ENCODE data around the gene MACC1.

Gene MACC1

DNA sequence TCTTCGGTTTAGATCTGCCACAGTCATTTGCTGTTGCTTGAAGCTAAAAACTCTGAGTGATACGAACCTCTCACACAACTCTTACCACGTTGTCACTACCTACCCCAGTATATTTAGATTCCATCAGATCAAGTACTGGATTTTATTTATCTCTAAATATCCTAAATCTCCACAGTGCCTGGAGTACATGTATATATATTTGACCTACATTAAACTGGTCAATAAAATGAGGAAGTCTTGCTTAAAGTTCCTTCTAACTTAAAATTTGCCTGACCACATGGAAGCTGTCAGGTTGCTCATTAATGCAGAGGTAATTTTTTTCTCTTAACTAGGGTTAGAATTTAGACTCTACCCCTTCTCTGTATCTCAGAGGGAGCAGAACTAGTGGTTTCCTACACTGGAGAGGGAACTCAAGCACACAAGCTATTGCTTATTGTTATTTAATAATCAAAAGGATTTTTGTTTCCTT lies 3.1 kb upstream of the MACC1 start:
- ChIA-PET POLR2A (interaction anchor here (0.8 to 3.7 kb wide), 7 partner anchors 12 to 110 kb away, joined by 3 to 45 read pairs (median 5); partner anchors contain the start of gene ITGB8), CTCF (interaction anchor here (0.7 to 8.1 kb wide), 13 partner anchors 11 to 238 kb away, joined by 3 to 85 read pairs (median 5); no protein-coding TSS in a partner anchor)
- no peak for DNase-seq (ENCODE audit: extremely low spot score)

DNA sequence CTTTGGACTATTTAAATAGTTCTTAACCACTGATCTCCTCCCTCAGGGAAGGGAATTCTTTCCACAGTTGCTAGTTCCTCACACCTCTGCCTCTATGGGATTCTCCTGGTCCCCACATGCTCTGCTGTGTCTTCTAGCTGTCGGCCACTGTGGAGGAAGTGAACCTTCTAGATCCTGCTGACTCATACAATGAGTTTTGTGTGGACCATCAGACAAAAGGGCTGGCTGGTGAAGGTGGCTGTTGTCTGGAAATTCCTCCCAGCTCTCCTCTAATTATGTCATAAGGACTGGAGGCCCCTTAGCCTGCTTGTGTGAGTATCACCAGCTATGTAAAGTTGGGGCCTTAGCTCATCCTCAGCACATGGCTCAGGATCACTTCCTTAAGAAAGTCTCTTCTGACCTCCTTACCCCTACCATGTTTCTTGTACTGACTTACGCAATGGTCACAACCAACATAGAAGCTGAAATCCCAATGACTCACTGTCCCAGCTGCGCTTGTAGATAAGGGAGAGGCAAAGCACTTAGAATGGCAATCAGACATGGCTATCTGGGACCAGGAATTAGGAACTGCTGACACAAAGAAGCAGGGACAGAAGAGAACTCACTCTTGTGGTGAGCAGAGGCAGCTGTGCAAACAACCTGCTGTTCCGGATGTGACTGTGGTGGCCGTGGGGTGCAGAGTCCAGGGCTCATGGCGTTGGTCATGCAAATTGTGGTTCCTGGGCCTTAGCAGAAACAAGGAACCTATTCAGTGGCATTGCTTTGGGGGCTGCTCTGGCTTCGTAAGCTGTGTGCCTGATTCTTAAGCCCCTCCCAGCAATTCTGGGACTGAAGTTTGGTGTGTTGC lies 2.5 kb upstream of the MACC1 start:
- DNase-seq (ENCODE audit: extremely low spot score) = peak; percentile 54
- ChIA-PET POLR2A (interaction anchor here (0.8 to 3.7 kb wide), 8 partner anchors 13 to 111 kb away, joined by 3 to 45 read pairs (median 5); partner anchors contain the start of gene ITGB8), CTCF (interaction anchor here (0.7 to 8.1 kb wide), 17 partner anchors 12 to 237 kb away, joined by 3 to 85 read pairs (median 5); no protein-coding TSS in a partner anchor)
- TF ChIP-seq, protein P1, sequence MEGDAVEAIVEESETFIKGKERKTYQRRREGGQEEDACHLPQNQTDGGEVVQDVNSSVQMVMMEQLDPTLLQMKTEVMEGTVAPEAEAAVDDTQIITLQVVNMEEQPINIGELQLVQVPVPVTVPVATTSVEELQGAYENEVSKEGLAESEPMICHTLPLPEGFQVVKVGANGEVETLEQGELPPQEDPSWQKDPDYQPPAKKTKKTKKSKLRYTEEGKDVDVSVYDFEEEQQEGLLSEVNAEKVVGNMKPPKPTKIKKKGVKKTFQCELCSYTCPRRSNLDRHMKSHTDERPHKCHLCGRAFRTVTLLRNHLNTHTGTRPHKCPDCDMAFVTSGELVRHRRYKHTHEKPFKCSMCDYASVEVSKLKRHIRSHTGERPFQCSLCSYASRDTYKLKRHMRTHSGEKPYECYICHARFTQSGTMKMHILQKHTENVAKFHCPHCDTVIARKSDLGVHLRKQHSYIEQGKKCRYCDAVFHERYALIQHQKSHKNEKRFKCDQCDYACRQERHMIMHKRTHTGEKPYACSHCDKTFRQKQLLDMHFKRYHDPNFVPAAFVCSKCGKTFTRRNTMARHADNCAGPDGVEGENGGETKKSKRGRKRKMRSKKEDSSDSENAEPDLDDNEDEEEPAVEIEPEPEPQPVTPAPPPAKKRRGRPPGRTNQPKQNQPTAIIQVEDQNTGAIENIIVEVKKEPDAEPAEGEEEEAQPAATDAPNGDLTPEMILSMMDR (IDR thresholded peaks at IDR 0.05; ENCODE audit: control extremely low read depth, extremely low read depth, low read depth, missing control alignments) = no peak

More for the DNA sequence above, 3.1 kb upstream of the MACC1 start:
- TF ChIP-seq, protein P1 (IDR thresholded peaks at IDR 0.05; ENCODE audit: control extremely low read depth, extremely low read depth, low read depth, missing control alignments) = no peak

DNA sequence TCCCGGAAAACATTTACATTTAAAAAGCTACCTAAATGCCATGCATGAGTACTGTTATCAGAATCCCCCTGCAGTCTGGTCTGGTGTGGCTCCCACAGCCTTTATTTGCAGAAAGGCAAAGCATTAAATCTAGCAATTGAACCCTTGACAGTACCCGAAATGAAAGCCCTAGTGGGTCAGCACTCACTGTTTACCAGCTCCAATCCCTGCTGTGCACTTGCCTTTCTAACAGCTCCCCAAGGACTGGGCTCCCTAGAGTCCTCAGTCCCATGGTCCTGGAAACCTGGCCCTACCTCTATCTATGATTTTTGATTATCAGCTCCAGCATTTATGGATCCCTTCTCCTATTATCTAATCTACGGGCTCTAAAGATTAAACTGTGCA lies 1.9 kb upstream of the MACC1 start:
- TF ChIP-seq, protein P1 (IDR thresholded peaks at IDR 0.05; ENCODE audit: control extremely low read depth, extremely low read depth, low read depth, missing control alignments) = no peak
- DNase-seq (ENCODE audit: extremely low spot score) = no peak
- ChIA-PET CTCF (interaction anchor here (1.1 to 8.1 kb wide), 13 partner anchors 12 to 236 kb away, joined by 3 to 85 read pairs (median 7); no protein-coding TSS in a partner anchor), POLR2A (interaction anchor here (1.1 to 3.7 kb wide), 6 partner anchors 13 to 111 kb away, joined by 3 to 45 read pairs (median 5); partner anchors contain the start of gene ITGB8)

DNA sequence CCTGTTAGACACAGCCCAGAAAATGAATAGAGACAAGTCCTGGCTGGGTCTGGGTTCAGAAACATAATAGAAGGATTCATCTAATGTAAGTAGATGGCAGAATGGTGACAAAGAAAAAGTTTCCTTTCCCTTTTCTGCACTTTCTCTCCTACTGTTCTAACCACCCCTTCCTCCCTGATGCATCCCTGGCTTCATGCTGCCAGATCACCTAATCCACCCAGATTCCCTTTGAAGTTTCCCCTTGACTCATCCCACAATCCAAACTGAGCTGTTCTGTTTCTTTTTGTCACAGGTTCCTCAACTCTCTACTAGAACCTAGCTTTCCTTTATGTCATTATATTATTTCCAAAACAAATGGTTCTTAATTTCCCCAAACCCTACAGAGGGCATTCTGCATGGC lies 1.1 kb upstream of the MACC1 start:
- no peak for DNase-seq (ENCODE audit: extremely low spot score)
- POLR2A ChIA-PET = interaction anchor here (2.0 to 3.7 kb wide), 2 partner anchors 19 to 112 kb away, joined by 7 to 45 read pairs; partner anchors contain the start of gene ITGB8

DNA sequence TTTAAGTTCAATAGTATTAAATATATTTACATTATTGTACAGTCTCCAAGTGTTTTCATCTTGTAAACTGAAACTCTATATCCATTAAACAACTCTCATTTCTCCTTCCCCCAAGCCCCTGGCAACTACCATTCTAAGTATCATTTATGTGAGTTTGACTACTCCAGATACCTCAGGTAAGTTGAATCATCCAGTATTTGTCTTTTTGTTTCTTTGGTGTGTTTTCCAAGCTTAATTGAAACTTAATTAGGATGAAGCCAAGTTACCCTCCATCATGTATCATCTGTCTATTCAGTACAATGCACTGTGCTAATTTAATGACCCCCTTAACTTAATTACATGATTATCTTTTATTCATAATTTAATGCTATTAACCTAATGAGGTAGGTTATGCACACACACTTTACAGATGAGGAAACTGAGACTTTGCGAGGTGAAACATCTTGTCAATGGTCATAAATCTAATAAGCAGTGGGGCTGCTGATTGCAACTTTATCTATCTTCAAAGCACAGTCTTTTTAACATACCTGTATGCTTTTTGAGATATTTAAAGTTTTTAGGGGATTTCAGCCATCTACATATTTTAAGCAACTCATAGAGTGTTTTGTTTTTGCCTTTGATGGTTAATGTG lies 663 bp downstream of the MACC1 start:
- TF ChIP-seq, protein P1 (IDR thresholded peaks at IDR 0.05; ENCODE audit: control extremely low read depth, extremely low read depth, low read depth, missing control alignments) = no peak
- no peak for DNase-seq (ENCODE audit: extremely low spot score)
- ChIA-PET POLR2A (no interaction called here), CTCF (interaction anchor here (1.1 to 8.1 kb wide), 12 partner anchors 10 to 234 kb away, joined by 3 to 85 read pairs (median 4); partner anchors contain the start of gene ITGB8)

More for the DNA sequence above, 1.1 kb upstream of the MACC1 start:
- CTCF ChIA-PET = interaction anchor here (0.9 to 8.1 kb wide), 8 partner anchors 15 to 235 kb away, joined by 3 to 85 read pairs (median 10); no protein-coding TSS in a partner anchor
- TF ChIP-seq, protein P1 (IDR thresholded peaks at IDR 0.05; ENCODE audit: control extremely low read depth, extremely low read depth, low read depth, missing control alignments) = no peak

Data from GM10248 (cell line).